Measurements from ENCODE around the gene PCDHA10.
"Not testable (repeated sequence)": the region's sequence is repeated elsewhere in the genome, so short reads cannot be mapped to it uniquely, and the experiment has no call there.

DNA sequence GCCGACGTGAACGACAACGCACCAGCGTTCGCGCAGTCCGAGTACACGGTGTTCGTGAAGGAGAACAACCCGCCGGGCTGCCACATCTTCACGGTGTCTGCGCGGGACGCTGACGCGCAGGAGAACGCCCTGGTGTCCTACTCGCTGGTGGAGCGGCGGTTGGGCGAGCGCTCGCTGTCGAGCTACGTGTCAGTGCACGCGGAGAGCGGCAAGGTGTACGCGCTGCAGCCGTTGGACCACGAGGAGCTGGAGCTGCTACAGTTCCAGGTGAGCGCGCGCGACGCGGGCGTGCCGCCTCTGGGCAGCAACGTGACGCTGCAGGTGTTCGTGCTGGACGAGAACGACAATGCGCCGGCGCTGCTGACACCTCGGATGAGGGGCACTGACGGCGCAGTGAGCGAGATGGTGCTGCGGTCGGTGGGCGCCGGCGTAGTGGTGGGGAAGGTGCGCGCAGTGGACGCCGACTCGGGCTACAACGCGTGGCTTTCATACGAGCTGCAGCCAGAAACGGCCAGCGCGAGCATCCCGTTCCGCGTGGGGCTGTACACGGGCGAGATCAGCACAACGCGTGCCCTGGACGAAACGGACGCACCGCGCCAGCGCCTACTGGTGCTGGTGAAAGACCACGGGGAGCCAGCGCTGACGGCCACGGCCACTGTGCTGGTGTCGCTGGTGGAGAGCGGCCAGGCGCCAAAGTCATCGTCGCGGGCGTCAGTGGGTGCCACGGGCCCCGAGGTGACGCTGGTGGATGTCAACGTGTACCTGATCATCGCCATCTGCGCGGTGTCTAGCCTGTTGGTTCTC is 5.7 kb upstream of the PCDHA10 start:
- TF ChIP-seq, protein P1, sequence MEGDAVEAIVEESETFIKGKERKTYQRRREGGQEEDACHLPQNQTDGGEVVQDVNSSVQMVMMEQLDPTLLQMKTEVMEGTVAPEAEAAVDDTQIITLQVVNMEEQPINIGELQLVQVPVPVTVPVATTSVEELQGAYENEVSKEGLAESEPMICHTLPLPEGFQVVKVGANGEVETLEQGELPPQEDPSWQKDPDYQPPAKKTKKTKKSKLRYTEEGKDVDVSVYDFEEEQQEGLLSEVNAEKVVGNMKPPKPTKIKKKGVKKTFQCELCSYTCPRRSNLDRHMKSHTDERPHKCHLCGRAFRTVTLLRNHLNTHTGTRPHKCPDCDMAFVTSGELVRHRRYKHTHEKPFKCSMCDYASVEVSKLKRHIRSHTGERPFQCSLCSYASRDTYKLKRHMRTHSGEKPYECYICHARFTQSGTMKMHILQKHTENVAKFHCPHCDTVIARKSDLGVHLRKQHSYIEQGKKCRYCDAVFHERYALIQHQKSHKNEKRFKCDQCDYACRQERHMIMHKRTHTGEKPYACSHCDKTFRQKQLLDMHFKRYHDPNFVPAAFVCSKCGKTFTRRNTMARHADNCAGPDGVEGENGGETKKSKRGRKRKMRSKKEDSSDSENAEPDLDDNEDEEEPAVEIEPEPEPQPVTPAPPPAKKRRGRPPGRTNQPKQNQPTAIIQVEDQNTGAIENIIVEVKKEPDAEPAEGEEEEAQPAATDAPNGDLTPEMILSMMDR (IDR thresholded peaks at IDR 0.05), result not testable (repeated sequence)
- TF ChIP-seq EZH2, EZH2phosphoT487 (IDR thresholded peaks at IDR 0.05): not testable (repeated sequence)
